ENCODE measurements around the gene WEE2.
"Not testable (repeated sequence)": the region's sequence is repeated elsewhere in the genome, so short reads cannot be mapped to it uniquely, and the experiment has no call there.

Gene WEE2

GRCh38 chr7:141715794-141716689 lies 7.9 kb downstream of the WEE2 start:
- DNase-seq: no peak

DNA sequence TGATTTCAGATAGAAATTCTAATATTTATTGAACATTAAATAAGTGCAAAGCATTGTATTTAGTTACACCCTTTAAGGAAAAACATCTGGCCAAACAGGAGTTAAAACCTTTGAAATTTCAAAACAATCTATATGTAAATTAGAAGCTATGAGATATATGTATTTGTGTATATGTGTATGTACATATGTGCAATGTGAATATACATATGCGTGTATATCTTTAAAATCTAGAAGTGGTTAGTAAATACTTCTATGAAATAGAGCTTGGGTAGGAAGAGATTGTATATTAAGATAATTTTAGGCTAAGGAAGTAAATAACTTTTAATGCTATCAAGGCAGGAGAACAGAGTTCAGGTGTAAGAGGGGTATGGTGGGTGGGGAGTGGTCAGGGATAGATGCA lies 9.3 kb downstream of the WEE2 start:
- no peak for DNase-seq

DNA sequence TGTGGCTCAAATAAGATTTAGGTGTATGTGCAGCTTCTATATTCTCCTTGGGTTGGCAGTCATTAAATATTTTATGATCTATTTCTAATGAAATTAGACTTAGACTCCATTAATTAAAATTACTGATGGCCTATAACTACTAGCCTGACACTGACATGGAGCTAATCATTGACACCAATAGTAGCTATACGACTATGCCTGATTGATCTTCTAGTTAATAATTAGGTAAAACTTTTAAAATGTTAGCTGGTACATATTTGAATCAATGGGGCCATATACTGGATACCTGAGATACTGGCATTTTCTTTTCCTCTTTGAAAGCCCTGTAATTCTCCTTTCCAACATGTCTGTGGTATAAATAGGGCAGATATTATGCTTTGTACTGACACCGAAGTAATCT lies 14.4 kb downstream of the WEE2 start:
- no peak for DNase-seq

DNA sequence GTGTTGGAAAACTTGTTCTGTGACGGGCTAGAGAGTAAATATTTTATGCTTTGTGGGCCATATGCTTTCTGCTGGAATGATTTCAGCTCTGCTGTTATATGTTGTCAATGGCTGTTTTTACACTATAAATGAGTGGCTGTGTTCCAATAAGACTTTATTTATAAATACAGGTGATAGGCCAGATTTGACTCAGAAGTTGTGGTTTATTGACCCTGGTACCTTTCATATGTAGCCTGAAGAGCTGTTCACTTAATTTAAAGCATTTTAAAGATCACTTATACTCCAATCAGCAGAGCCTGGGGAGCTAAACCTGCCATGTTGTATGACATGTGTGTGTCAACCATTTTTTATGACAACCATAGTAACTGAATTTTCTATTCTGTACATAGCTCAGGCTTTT lies 20.9 kb downstream of the WEE2 start:
- no peak for DNase-seq

DNA sequence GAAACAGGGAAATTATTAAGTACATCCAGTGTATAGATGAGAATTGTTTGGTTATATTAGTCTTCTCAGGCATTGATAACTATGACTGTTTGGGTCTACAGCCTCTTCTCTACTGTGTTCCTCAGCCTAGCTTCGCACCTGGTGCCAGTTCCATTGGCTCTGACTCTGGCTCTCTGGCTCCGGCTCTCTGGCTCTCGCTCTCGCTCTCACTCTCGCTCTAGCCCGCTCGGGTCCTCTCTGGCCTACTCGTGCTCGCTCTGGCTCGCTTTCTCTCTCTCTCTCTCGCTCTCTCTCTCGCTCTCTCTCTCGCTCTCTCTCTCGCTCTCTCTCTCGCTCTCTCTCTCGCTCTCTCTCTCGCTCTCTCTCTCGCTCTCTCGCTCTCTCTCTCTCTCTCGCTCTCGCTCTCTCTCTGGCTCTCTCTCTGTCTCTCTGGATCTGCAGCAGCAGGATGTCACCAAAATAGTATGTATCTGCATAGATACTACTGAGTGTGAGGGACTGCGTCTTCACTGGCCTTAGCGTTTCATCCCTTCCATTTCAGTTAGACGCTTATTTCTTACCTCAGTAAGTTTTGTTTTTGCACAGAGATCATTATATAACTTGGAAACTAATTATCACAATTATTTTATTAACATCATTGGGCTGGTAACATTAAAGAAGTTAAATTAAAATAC lies 23.5 kb downstream of the WEE2 start:
- no peak for DNase-seq

GRCh38 chr7:141737118-141737835 lies 29.1 kb downstream of the WEE2 start:
- DNase-seq: peak; percentile 27

DNA sequence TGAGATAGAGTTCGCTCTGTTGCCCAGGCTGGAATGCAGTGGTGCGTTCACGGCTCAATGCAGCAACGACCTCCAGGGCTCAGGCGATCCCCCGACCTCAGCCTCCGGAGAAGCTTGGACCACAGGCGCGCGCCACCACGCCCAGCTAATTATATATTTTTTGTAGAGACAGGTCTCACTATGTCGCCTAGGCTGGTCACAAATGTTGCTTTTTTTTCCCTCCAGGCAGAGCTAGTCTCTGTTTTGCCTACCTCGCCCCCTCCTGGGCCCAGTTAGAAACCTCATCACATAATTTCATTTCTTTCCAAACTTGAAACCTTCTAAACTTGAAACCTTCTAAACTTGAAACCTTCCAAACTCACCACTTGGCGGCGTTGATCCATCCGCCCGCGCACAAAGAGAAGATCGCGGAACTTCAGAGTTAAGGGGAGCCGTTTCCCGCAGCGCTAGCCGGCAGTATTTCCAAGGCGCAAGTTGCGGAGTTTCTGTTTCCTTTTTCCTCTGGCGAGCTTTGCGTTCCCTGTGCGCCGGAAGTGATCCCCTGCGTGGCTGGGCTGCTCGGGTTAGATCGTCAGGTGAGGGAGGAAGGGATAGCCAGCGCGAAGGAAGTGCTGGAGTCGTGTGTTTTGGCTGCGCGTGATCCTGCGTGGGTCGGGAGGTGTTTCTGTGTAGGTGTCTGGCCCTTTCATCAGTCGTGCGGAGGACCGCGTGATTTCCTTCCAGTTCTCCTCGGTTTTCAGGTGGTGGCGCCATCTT lies 29.9 kb downstream of the WEE2 start, which contains the start of gene SSBP1:
Gene SSBP1, plus strand, starts transcription at position 523 of the 756 bp plus-strand sequence. CDS start 809 bp downstream, outside the sequence.
- DNase-seq: peak; percentile 98

GRCh38 chr7:141738592-141739013 lies 30.4 kb downstream of the WEE2 start:
- DNase-seq: no peak

GRCh38 chr7:141739250-141739649 lies 31.1 kb downstream of the WEE2 start:
- DNase-seq: no peak

GRCh38 chr7:141742229-141742628 lies 34.1 kb downstream of the WEE2 start:
- DNase-seq: no peak

- DNase-seq: no peak
Measured at GRCh38 chr7:141744131-141744530, 36.0 kb downstream of the WEE2 start.

GRCh38 chr7:141748396-141748795 lies 40.2 kb downstream of the WEE2 start:
- no peak for DNase-seq

DNA sequence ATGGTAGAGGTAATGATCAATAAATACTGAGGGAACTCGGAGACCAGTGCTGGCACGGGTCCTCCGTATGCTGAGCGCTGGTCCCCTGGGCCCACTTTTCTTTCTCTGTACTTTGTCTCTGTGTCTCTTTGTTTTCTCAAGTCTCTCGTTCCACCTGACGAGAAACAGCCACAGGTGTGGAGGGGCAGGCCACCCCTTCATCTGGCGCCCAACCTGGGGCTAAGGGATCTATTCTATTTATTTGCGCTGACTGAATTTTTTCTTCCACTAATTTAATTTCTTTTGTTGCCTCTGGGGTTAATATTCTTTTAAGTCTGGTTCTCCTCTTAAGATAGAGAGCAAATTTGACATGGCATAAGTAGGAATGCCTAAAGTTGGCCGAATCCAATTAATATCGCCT lies 43.8 kb downstream of the WEE2 start:
- DNase-seq: not testable (repeated sequence)

GRCh38 chr7:141752634-141753033 lies 44.5 kb downstream of the WEE2 start:
- no peak for DNase-seq

DNA sequence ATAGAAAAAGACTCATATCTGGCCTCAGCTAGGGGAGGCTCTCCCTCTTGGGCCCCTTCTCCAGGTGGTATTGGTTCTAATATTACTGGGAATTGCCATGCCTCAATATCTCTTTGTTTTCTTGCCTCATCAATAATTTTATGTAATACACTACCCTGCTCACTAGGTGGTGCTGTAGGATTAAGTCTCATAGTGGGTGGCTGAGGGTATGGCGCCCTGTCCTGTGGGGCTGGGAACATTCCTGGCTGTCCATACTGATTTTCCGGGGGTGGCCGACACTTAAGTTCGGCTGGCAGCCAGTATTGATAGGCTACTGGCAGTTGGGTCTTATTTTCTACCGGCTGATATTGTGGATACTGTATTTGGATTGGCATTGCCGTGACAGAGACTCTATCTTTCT lies 46.8 kb downstream of the WEE2 start:
- peak; percentile 1 for DNase-seq

- DNase-seq: no peak
Measured at GRCh38 chr7:141763797-141764196, 55.6 kb downstream of the WEE2 start, which contains the start of gene TAS2R3. TSS of gene TAS2R3 (plus strand) at chr7:141764097. CDS start at chr7:141764159, 62 bp downstream.

DNA sequence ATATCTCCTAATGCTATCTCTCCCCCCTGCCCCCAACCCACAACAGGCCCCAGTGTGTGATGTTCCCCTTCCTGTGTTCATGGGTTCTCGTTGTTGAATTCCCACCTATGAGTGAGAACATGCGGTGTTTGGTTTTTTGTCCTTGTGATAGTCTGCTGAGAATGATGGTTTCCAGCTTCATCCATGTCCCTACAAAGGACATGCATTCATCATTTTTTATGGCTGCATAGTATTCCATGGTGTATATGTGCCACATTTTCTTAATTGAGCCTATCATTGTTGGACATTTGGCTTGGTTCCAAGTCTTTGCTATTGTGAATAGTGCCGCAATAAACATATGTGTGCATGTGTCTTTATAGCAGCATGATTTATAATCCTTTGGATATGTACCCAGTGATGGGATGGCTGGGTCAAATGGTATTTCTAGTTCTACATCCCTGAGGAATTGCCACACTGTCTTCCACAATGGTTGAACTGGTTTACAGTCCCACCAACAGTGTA lies 62.0 kb downstream of the WEE2 start:
- not testable (repeated sequence) for DNase-seq

- DNase-seq: no peak
Measured at GRCh38 chr7:141776374-141776773, 68.2 kb downstream of the WEE2 start, which contains the start of gene TAS2R4. TSS of gene TAS2R4 (plus strand) at chr7:141776674. CDS start at chr7:141778489, 1,815 bp downstream.

Measured in NCI-H345 (cell line).